ENCODE results near the gene CKM. TPM values are rescaled to one million over a fixed set of nuclear protein-coding genes. Genes with fewer than 3 reads are reported as not detected.

The CKM gene
- not detected in 2 replicates for total RNA-seq

DNA sequence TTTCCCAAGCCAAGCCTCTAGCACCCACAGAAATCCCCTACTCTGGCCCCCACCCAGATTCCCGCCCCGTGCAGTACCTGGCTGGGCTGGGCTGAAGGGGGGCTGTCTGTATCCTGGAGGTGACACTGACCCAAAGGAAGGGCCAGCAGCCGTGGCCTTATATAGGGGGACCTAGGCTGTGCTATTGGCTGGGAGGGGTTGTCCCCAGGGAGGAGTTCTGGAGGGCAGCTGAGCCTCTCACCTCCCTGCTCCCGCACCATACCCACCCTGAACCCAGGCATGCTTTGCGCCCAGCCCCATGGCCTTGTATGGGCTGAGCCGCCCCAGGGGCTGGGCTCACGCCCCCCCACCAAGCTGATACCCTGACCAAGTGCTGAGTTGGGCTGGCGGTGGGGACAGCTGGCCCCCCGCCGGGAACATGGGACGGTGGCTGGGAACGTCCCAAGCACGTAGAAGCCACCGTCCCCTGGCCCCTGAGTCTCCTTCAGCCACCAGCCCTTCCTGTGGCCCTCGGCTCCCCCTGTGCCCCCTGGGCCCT lies at the start of gene CKM:
Gene CKM, minus strand, starts transcription at position 132 of the 538 bp plus-strand sequence. CDS start 3,162 bp downstream, outside the sequence.

DNA sequence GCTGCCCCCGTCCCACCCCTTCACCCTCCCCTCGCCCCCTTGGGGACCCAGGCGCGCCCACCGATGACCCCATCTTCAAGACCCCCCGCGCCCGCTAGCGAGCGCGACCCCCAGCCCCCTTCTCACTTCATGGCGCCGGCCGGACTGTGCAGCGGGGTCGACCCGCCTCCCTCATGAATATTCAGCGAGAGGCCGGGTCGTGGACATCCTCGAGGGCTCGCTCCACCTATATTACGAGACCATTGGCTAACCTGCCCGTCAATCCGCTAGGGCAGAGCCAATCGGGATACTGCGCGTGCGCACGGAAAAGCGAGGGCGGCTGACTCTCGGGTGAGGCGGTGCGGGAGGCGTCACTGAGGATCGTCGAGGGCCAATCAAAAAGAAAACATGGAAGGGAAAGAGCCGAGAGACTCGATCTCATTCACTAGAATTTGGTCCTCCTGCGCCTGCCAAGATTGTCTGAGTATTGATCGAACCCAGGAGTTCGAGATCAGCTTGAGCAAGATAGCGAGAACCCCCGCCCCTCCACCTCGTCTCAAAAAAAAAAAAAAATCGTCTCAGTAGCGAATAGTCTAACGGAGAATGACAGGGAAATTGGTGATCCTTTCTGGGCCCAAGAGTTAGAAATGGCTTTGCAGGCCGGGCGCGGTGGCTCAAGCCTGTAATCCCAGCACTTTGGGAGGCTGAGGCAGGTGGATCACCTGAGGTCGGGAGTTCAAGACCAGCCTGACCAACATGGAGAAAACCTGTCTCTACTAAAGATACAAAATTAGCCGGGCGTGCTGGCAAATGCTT lies 47.9 kb upstream of the CKM start, which contains the start of gene ERCC2:
Gene ERCC2, minus strand, starts transcription at position 164 of the 795 bp plus-strand sequence. Its CDS starts 33 bp downstream, at position 131.

DNA sequence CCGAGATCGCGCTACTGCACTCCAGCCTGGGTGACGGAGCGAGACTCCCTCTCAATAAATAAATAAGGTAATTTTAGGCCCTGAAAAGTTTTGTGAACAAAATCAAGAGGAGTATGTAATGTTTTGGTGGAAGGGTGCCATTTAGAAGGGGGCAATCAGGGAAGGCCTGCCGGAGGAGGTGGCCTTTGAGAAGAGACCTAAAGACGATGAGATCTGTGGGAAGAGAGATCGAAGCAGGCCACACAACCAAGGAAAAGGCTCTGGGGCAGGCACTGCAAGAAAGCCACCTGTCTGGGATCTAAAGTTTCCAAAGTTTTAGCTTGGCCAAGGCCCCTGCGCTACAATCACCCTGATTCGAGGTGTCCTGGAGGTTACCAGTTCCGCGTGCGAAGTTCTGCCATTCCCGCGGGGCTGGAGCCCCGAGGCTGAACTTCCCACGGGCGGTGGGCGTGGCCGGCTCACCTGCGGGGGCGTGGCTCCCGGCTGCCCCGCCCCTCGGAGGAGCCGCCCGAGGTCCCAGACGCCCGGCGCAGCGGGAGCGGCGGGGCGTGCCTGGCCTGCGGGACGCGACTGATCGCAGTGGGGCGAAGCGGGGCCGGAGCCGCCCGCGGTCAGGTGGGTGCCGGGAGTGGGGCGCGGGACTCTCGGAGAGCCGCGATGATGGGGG lies 17.7 kb upstream of the CKM start, which contains the start of gene KLC3:
Gene KLC3, plus strand, starts transcription at position 519 of the 667 bp plus-strand sequence. CDS start 4,792 bp downstream, outside the sequence.

Other genes with a start within 250 kb of the CKM start
- gene ZNF296, start 246.4 kb downstream of the CKM start, total RNA-seq = 0.48 and 0.64 TPM in 2 replicates
- gene GEMIN7, start 243.6 kb downstream of the CKM start, total RNA-seq = 30.9 and 47.0 TPM in 2 replicates
- gene PPP1R37, start 229.7 kb downstream of the CKM start, total RNA-seq = 42.0 and 43.6 TPM in 2 replicates
- 0.85 and 0.96 TPM in 2 replicates for gene NKPD1, start 161.9 kb downstream of the CKM start, total RNA-seq
- gene TRAPPC6A, start 144.6 kb downstream of the CKM start, total RNA-seq = 17.7 and 21.4 TPM in 2 replicates
- gene BLOC1S3, start 144.1 kb downstream of the CKM start, total RNA-seq = 8.2 and 11.1 TPM in 2 replicates
- 0.24 and 0.64 TPM in 2 replicates for gene EXOC3L2, start 77.5 kb downstream of the CKM start, total RNA-seq
- gene MARK4, start 71.6 kb downstream of the CKM start, total RNA-seq = 10.0 and 12.8 TPM in 2 replicates
- 82.5 and 101 TPM in 2 replicates for gene KLC3, start 17.9 kb upstream of the CKM start, total RNA-seq
- 6.0 and 10.1 TPM in 2 replicates for gene ERCC2, start 47.7 kb upstream of the CKM start, total RNA-seq
- gene PPP1R13L, start 82.2 kb upstream of the CKM start, total RNA-seq = 20.5 and 21.3 TPM in 2 replicates
- 23.9 and 25.2 TPM in 2 replicates for gene POLR1G, start 83.8 kb upstream of the CKM start, total RNA-seq
- 82.3 and 120 TPM in 2 replicates for gene ERCC1, start 101.0 kb upstream of the CKM start, total RNA-seq
- 11.1 and 15.4 TPM in 2 replicates for gene FOSB, start 145.1 kb upstream of the CKM start, total RNA-seq
- gene RTN2, start 174.2 kb upstream of the CKM start, total RNA-seq = 3.6 and 10.6 TPM in 2 replicates
- gene PPM1N, start 175.6 kb upstream of the CKM start, total RNA-seq = 0.64 and 1.4 TPM in 2 replicates
- gene VASP, start 184.6 kb upstream of the CKM start, total RNA-seq = 97.2 and 161 TPM in 2 replicates

All from tracheal epithelial cell (primary cell).